IMR-90 (cell line): Measurements from ENCODE around the gene KLHL42. TPM values are rescaled to one million over a fixed set of nuclear protein-coding genes. Genes with fewer than 3 reads are reported as not detected.

ENCODE experiments used
- ATAC-seq: fragments of 200-7000 bp; cut with Tn5 transposase; 2 replicates; pipeline ENCODE4 v1.9.1; 2020; ENCODE audit warnings: low read depth, mild to moderate bottlenecking, moderate library complexity
- BruUV-seq: library from RNA; stranded (reverse); fragments of 400-500 nt; replicated peaks from 2 replicates; lab custom pipeline; 2021; lab: Mats Ljungman, UMichigan
- CTCF ChIA-PET: fragments of 300-600 bp; formaldehyde crosslinking; extraction: SDS; loops from one replicate; lab custom pipeline; 2021; ENCODE audit warnings: antibody characterized with exemption; lab: Yijun Ruan, JAX
- POLR2A ChIA-PET: fragments of 300-600 bp; sonication (Branson Sonifier 250); formaldehyde crosslinking; loops from one replicate; lab custom pipeline; 2022; ENCODE audit warnings: antibody characterized with exemption; ENCODE audit not compliant: unreplicated experiment; lab: Charles Lee
- DNase-seq: peaks from one replicate; pipeline ENCODE4 v3.0.0; 2013
- H2AFZ ChIP-seq: replicated peaks from 2 replicates; pipeline ENCODE3; 2013; ENCODE audit warnings: low read length, mild to moderate bottlenecking; ENCODE audit not compliant: poor library complexity
- H2AK5ac ChIP-seq: 2 replicates; pipeline ENCODE4 v1.6.1; 2013; ENCODE audit warnings: low read depth, low read length, inconsistent platforms
- H2AK9ac ChIP-seq: replicated peaks from 2 replicates; pipeline ENCODE3; 2013; ENCODE audit warnings: mild to moderate bottlenecking, low read depth, low read length, moderate library complexity; ENCODE audit not compliant: poor library complexity
- H2BK120ac ChIP-seq: 2 replicates; pipeline ENCODE4 v1.6.1; 2013; ENCODE audit warnings: low read depth, low read length, inconsistent platforms
- H2BK15ac ChIP-seq: 3 replicates; pipeline ENCODE4 v1.6.1; 2013; ENCODE audit warnings: low read depth, low read length, inconsistent platforms
- H2BK20ac ChIP-seq: 2 replicates; pipeline ENCODE4 v1.6.1; 2013; ENCODE audit warnings: low read depth, mild to moderate bottlenecking, inconsistent platforms, low read length, moderate library complexity
- H2BK5ac ChIP-seq: 2 replicates; pipeline ENCODE4 v1.6.1; 2013; ENCODE audit warnings: mild to moderate bottlenecking, low read depth, low read length, inconsistent platforms; ENCODE audit not compliant: poor library complexity, severe bottlenecking
- H3K14ac ChIP-seq: replicated peaks from 2 replicates; pipeline ENCODE4 v1.6.1; 2013; ENCODE audit warnings: low read depth, low read length, inconsistent platforms
- H3K18ac ChIP-seq: 2 replicates; pipeline ENCODE4 v1.6.1; 2013; ENCODE audit warnings: low read depth, low read length, control low read depth
- H3K23ac ChIP-seq: 2 replicates; pipeline ENCODE4 v1.6.1; 2013; ENCODE audit warnings: low read depth, low read length, inconsistent platforms
- H3K27ac ChIP-seq: 2 replicates; pipeline ENCODE4 v1.5.1; 2013; ENCODE audit warnings: mild to moderate bottlenecking, control low read depth, low read length; ENCODE audit not compliant: insufficient read depth
- H3K27me3 ChIP-seq: 2 replicates; pipeline ENCODE4 v1.6.1; 2013; ENCODE audit warnings: low read length; ENCODE audit not compliant: control insufficient read depth, insufficient read depth
- H3K36me3 ChIP-seq: 2 replicates; pipeline ENCODE4 v1.6.1; 2013; ENCODE audit warnings: low read length, mixed read lengths; ENCODE audit not compliant: control insufficient read depth, insufficient read depth
- H3K4ac ChIP-seq: 2 replicates; pipeline ENCODE4 v1.6.1; 2013; ENCODE audit warnings: low read depth, low read length, inconsistent platforms
- H3K4me1 ChIP-seq: 2 replicates; pipeline ENCODE4 v1.6.1; 2013; ENCODE audit warnings: low read length, mixed read lengths; ENCODE audit not compliant: control insufficient read depth, insufficient read depth
- H3K4me2 ChIP-seq: 2 replicates; pipeline ENCODE4 v1.6.1; 2013; ENCODE audit warnings: low read depth, mild to moderate bottlenecking, control low read depth, low read length, moderate library complexity
- H3K4me3 ChIP-seq: 2 replicates; pipeline ENCODE4 v1.5.1; 2013; ENCODE audit warnings: low read depth, mild to moderate bottlenecking, control low read depth, low read length, moderate library complexity; ENCODE audit not compliant: insufficient read depth
- H3K56ac ChIP-seq: 2 replicates; pipeline ENCODE4 v1.6.1; 2013; ENCODE audit warnings: low read length, inconsistent platforms; ENCODE audit not compliant: insufficient read depth; ENCODE audit errors: extremely low read depth
- H3K79me1 ChIP-seq, 2 experiments: 2 replicates each; pipeline ENCODE4 v1.6.1; 2013; ENCODE audit warnings: low read length in 2 of 2, inconsistent platforms in 1 of 2, low read depth in 1 of 2
- H3K9ac ChIP-seq: 2 replicates; pipeline ENCODE4 v1.6.1; 2013; ENCODE audit warnings: low read depth, low read length, control low read depth
- H3K9me1 ChIP-seq: 2 replicates; pipeline ENCODE4 v1.6.1; 2013; ENCODE audit warnings: low read length, inconsistent platforms; ENCODE audit not compliant: insufficient read depth
- H3K9me3 ChIP-seq: 2 replicates; pipeline ENCODE4 v1.6.1; 2013; ENCODE audit warnings: low read length; ENCODE audit not compliant: control insufficient read depth, insufficient read depth
- H4K20me1 ChIP-seq: 2 replicates; pipeline ENCODE4 v1.6.1; 2013; ENCODE audit warnings: low read length, inconsistent platforms; ENCODE audit not compliant: insufficient read depth
- H4K5ac ChIP-seq: 2 replicates; pipeline ENCODE4 v1.6.1; 2013; ENCODE audit warnings: mild to moderate bottlenecking, low read depth, low read length, control low read depth
- H4K8ac ChIP-seq, 2 experiments: 2 replicates each; pipeline ENCODE4 v1.6.1; 2013; ENCODE audit warnings: low read depth in 2 of 2, low read length in 2 of 2, control low read depth in 1 of 2, inconsistent platforms in 1 of 2
- H4K91ac ChIP-seq: 2 replicates; pipeline ENCODE4 v1.6.1; 2013; ENCODE audit warnings: low read depth, low read length, inconsistent platforms; ENCODE audit not compliant: insufficient read depth
- RCOR1 ChIP-seq: IDR thresholded peaks from 2 replicates; pipeline ENCODE4 v1.6.1; 2012; ENCODE audit warnings: mild to moderate bottlenecking, low read length, improper control_type of control experiment; ENCODE audit not compliant: insufficient replicate concordance
- RFX5 ChIP-seq: IDR thresholded peaks from 2 replicates; pipeline ENCODE4 v1.8.0; 2012; ENCODE audit warnings: low read depth, mild to moderate bottlenecking, low read length, moderate library complexity
- WGBS, 2 experiments: methylation state at CpG; one replicate each; pipeline versions ENCODE4 v1.1.5 to v1.1.7; 2013; ENCODE audit warnings: missing lambda C conversion rate in 2 of 2; ENCODE audit not compliant: insufficient read length in 1 of 2; ENCODE audit errors: extremely low coverage in 2 of 2; 5-methylcytosine and 5-hydroxymethylcytosine counted together
- dilution Hi-C: fragments of 300-500 bp; cut with HindIII; formaldehyde crosslinking; loops from one replicate; pipeline ENCODE4 v1.14.3; 2018; ENCODE audit warnings: low sequenced_read_pairs; ENCODE audit not compliant: unreplicated experiment
- in situ Hi-C: fragments of 300-500 bp; cut with MboI; formaldehyde crosslinking; loops from 3 replicates; pipeline ENCODE4 v1.14.3; 2019; ENCODE audit warnings: low sequenced_read_pairs, inconsistent platforms, mixed read lengths
- intact Hi-C: fragments of 100-400 bp; cut with micrococcal nuclease; formaldehyde crosslinking; loops from 2 replicates; pipeline ENCODE4 v1.10.0; 2022
- polyA plus RNA-seq, 3 experiments: library from polyadenylated mRNA; depleted of rRNA; stranded (reverse); fragments of >200 nt; gene quantifications; 2 replicates each; pipeline ENCODE4 v1.2.3, GENCODE V29; 2012; ENCODE audit warnings: low replicate concordance in 1 of 3
- total RNA-seq: library from RNA; depleted of rRNA; stranded (reverse); fragments of >200 nt; gene quantifications from 2 replicates; pipeline ENCODE4 v1.2.3, GENCODE V29; 2012

Gene KLHL42
- total and polyA plus RNA-seq, 2 of the 4 experiments (the other 2 are of a cell fraction): 16.7 to 28.3 TPM

DNA sequence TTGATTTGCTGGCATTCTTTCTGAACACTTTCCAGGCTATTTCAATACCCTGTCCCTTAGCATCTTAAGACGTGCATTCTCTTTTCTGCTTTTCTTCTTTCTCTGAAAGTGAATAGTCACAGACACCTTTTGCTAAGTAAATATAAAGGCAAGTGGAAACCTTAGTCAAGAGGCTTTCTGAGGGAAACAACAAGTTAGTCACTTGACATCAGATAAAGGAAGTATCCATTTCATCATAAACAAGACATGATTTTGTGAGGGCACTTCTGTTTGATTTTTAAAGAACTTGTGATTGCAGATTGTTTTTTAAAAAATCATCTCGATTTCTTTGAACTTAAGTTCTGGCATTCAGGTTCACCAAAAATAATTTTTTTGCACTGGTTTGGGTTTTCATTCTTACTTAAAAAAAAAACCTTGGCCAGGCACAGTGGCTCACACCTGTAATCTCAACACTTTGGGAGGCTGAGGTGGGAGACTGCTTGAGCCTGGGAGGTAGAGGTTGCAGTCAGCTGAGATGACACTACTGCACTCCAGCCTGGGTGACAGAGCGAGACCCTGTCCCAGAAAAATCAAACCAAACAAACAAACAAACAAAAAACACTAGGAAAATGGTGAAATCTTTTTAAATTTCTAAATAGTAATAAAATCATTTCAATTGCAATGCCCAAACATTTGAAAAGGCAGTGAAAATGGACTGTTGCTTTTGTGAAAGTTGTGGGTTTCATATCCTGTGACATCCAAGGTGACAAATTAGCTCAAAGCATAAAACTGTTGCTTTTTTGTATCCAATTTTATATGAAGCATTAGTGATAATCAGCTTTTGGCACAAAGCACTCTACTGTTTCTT lies 8.3 kb upstream of the KLHL42 start:
- no peak for DNase-seq
- in situ Hi-C loops: no loop called here
- no peak overlapping the region for H2BK120ac ChIP-seq

More for the DNA sequence above, 8.3 kb upstream of the KLHL42 start:
- Histone ChIP-seq H3K27ac (no peak overlapping the region), H3K4me2 (no peak overlapping the region), H4K8ac (no peak overlapping the region), H3K4me1 (peaks cover 7% of the 10 kb centered on the region), H3K36me3 (no peaks in the 10 kb centered on the region), H3K9ac (no peak overlapping the region), H3K56ac (no peak overlapping the region), H2BK5ac (no peak overlapping the region), H3K27me3 (no peaks in the 10 kb centered on the region), H4K20me1 (no peaks in the 10 kb centered on the region), H2BK20ac (no peak overlapping the region), H2AK5ac (no peak overlapping the region), H3K4ac (no peak overlapping the region), H3K9me3 (no peaks in the 10 kb centered on the region), H4K5ac (no peak overlapping the region), H3K18ac (no peak overlapping the region), H2AFZ (no peak overlapping the region), H3K14ac (no peak overlapping the region), H4K91ac (no peak overlapping the region), H3K4me3 (no peak overlapping the region), H3K79me1 (no peaks in the 10 kb centered on the region), H2AK9ac (no peak overlapping the region), H3K9me1 (no peaks in the 10 kb centered on the region), H2BK15ac (no peak overlapping the region), H3K23ac (no peak overlapping the region)
- ChIA-PET CTCF (no interaction called here), POLR2A (no interaction called here)
- dilution Hi-C loops: no loop called here
- intact Hi-C loops: no loop called here
- TF ChIP-seq RFX5: no peak
- TF ChIP-seq RCOR1: no peak
- ATAC-seq: no peak
- no CpG with 5 or more reads among the region's 3 CpGs for WGBS, 2 experiments
- BruUV-seq: no TSS peak
